H9 (cell line): ENCODE results near the gene BATF. TPM values are rescaled to one million over a fixed set of nuclear protein-coding genes. Genes with fewer than 3 reads are reported as not detected.

Experiments used
- DNase-seq: peaks from one replicate; pipeline ENCODE4 v3.0.0-alpha.2; 2017
- H2AFZ ChIP-seq: one replicate; pipeline ENCODE4 v1.6.1; 2013; ENCODE audit warnings: mild to moderate bottlenecking, low read length, control low read depth, moderate library complexity
- H2AK5ac ChIP-seq: 2 replicates; pipeline ENCODE4 v1.6.1; 2013; ENCODE audit warnings: low read length, control low read depth, mixed read lengths; ENCODE audit not compliant: insufficient read length
- H2BK120ac ChIP-seq: one replicate; pipeline ENCODE4 v1.6.1; 2013; ENCODE audit warnings: low read depth, mild to moderate bottlenecking, low read length, control low read depth, inconsistent platforms; ENCODE audit not compliant: poor library complexity, severe bottlenecking
- H2BK12ac ChIP-seq: 2 replicates; pipeline ENCODE4 v1.6.1; 2013; ENCODE audit warnings: low read length, control low read depth, mixed read lengths, low read depth; ENCODE audit not compliant: insufficient read length
- H2BK15ac ChIP-seq: 2 replicates; pipeline ENCODE4 v1.6.1; 2013; ENCODE audit warnings: low read depth, low read length, control low read depth
- H2BK20ac ChIP-seq: one replicate; pipeline ENCODE4 v1.6.1; 2013; ENCODE audit warnings: low read depth, mild to moderate bottlenecking, low read length, control low read depth, inconsistent platforms; ENCODE audit not compliant: poor library complexity, severe bottlenecking
- H2BK5ac ChIP-seq: 2 replicates; pipeline ENCODE4 v1.6.1; 2013; ENCODE audit warnings: low read length, control low read depth, mixed read lengths; ENCODE audit not compliant: insufficient read length
- H3K14ac ChIP-seq: 2 replicates; pipeline ENCODE4 v1.6.1; 2013; ENCODE audit warnings: low read length, control low read depth; ENCODE audit not compliant: insufficient read depth
- H3K18ac ChIP-seq: 2 replicates; pipeline ENCODE4 v1.6.1; 2013; ENCODE audit warnings: low read depth, mild to moderate bottlenecking, mixed read lengths, low read length, control low read depth; ENCODE audit not compliant: insufficient read length
- H3K23ac ChIP-seq: 2 replicates; pipeline ENCODE4 v1.6.1; 2013; ENCODE audit warnings: low read length, control low read depth, mixed read lengths, low read depth; ENCODE audit not compliant: insufficient read length
- H3K23me2 ChIP-seq: 2 replicates; pipeline ENCODE4 v1.6.1; 2013; ENCODE audit warnings: low read depth, mild to moderate bottlenecking, mixed read lengths, low read length, control low read depth; ENCODE audit not compliant: insufficient read length, poor library complexity, severe bottlenecking
- H3K27ac ChIP-seq: 2 replicates; pipeline ENCODE4 v1.5.1; 2013; ENCODE audit warnings: low read length, control low read depth, mixed read lengths, low read depth; ENCODE audit not compliant: insufficient read length
- H3K27me3 ChIP-seq: 2 replicates; pipeline ENCODE4 v1.6.1; 2013; ENCODE audit warnings: low read length, control low read depth, inconsistent platforms; ENCODE audit not compliant: insufficient read depth
- H3K4ac ChIP-seq: 2 replicates; pipeline ENCODE4 v1.6.1; 2013; ENCODE audit warnings: low read depth, mild to moderate bottlenecking, control low read depth, inconsistent platforms, low read length, moderate library complexity
- H3K4me1 ChIP-seq: 2 replicates; pipeline ENCODE4 v1.6.1; 2013; ENCODE audit warnings: low read length, control low read depth, inconsistent platforms; ENCODE audit not compliant: insufficient read depth
- H3K4me2 ChIP-seq: 2 replicates; pipeline ENCODE4 v1.6.1; 2013; ENCODE audit warnings: low read length, control low read depth, mixed read lengths; ENCODE audit not compliant: insufficient read length, insufficient read depth
- H3K56ac ChIP-seq: 2 replicates; pipeline ENCODE4 v1.6.1; 2013; ENCODE audit warnings: low read depth, mild to moderate bottlenecking, mixed read lengths, low read length, control low read depth; ENCODE audit not compliant: insufficient read length
- H3K79me1 ChIP-seq: 2 replicates; pipeline ENCODE4 v1.6.1; 2013; ENCODE audit warnings: low read depth, mild to moderate bottlenecking, moderate library complexity, low read length, control low read depth, inconsistent platforms; ENCODE audit not compliant: insufficient read depth, poor library complexity, severe bottlenecking
- H3K79me2 ChIP-seq: 2 replicates; pipeline ENCODE4 v1.6.1; 2013; ENCODE audit warnings: low read length, control low read depth, inconsistent platforms; ENCODE audit not compliant: insufficient read depth
- H3K9ac ChIP-seq: 2 replicates; pipeline ENCODE4 v1.6.1; 2013; ENCODE audit warnings: low read length, control low read depth, mixed read lengths; ENCODE audit not compliant: insufficient read length; ENCODE audit errors: extremely low read depth
- H3K9me3 ChIP-seq: one replicate; pipeline ENCODE4 v1.6.1; 2013; ENCODE audit warnings: low read depth, low read length, inconsistent platforms; ENCODE audit not compliant: control insufficient read depth
- H3T11ph ChIP-seq: one replicate; pipeline ENCODE4 v1.6.1; 2013; ENCODE audit warnings: mild to moderate bottlenecking, low read length, control low read depth, inconsistent platforms
- H4K20me1 ChIP-seq: one replicate; pipeline ENCODE4 v1.6.1; 2013; ENCODE audit not compliant: control insufficient read depth, insufficient read length, insufficient read depth
- H4K5ac ChIP-seq: 2 replicates; pipeline ENCODE4 v1.6.1; 2013; ENCODE audit warnings: low read depth, mild to moderate bottlenecking, mixed read lengths, low read length, control low read depth; ENCODE audit not compliant: insufficient read length
- H4K8ac ChIP-seq: replicated peaks from 2 replicates; pipeline ENCODE4 v1.6.1; 2013; ENCODE audit warnings: low read length, control low read depth, mixed read lengths, low read depth; ENCODE audit not compliant: insufficient read length
- H4K91ac ChIP-seq: 2 replicates; pipeline ENCODE4 v1.6.1; 2013; ENCODE audit warnings: low read depth, mild to moderate bottlenecking, moderate library complexity, mixed read lengths, low read length, control low read depth; ENCODE audit not compliant: insufficient read length
- H3K27ac Mint-ChIP-seq, 3 experiments: 2 replicates in 2 of 3; 3 replicates in 1 of 3; pipeline ENCODE4 v1.8.0; 2020 to 2021; ENCODE audit warnings: mixed read lengths in 3 of 3, mild to moderate bottlenecking in 1 of 3, moderate library complexity in 1 of 3
- H3K27me3 Mint-ChIP-seq: 2 replicates; pipeline ENCODE4 v1.8.0; 2021; ENCODE audit warnings: low read depth, mild to moderate bottlenecking, moderate library complexity, mixed read lengths
- H3K36me3 Mint-ChIP-seq, 3 experiments: 2 replicates in 2 of 3; 3 replicates in 1 of 3; pipeline ENCODE4 v1.8.0; 2020 to 2021; ENCODE audit warnings: low read depth in 3 of 3, mixed read lengths in 3 of 3; ENCODE audit not compliant: insufficient read depth in 1 of 3
- H3K4me1 Mint-ChIP-seq, 2 experiments: 2 replicates each; pipeline ENCODE4 v1.8.0; 2020; ENCODE audit warnings: mixed read lengths in 2 of 2
- H3K4me3 Mint-ChIP-seq, 2 experiments: 2 replicates in 1 of 2; 3 replicates in 1 of 2; pipeline ENCODE4 v1.8.0; 2020 to 2021; ENCODE audit warnings: mild to moderate bottlenecking in 2 of 2, mixed read lengths in 2 of 2, moderate library complexity in 1 of 2
- H3K9me3 Mint-ChIP-seq, 2 experiments: 2 replicates in 1 of 2; 3 replicates in 1 of 2; pipeline ENCODE4 v1.8.0; 2020; ENCODE audit warnings: mild to moderate bottlenecking in 2 of 2, mixed read lengths in 2 of 2, moderate library complexity in 1 of 2
- CTCF ChIP-seq: fragments of 200-600 bp; sonication (generic); conservative IDR thresholded peaks from 3 replicates; pipeline ENCODE4 v1.8.0; 2021; ENCODE audit warnings: antibody characterized with exemption, mild to moderate bottlenecking
- WGBS: extraction: QIAGEN DNeasy Blood & Tissue Kit; methylation state at CpG from one replicate; pipeline ENCODE4 v1.1.7; 2013; ENCODE audit warnings: missing lambda C conversion rate, low lambda C conversion rate, mixed read lengths; ENCODE audit not compliant: insufficient read length; ENCODE audit errors: extremely low coverage; 5-methylcytosine and 5-hydroxymethylcytosine counted together
- total RNA-seq: library from RNA; stranded (reverse); gene quantifications from 2 replicates; pipeline ENCODE4 v1.2.1, GENCODE V29; 2021

The BATF gene
- total RNA-seq, 1 experiment from 2014 or later = not detected

GRCh38 chr14:75484711-75485429, 37.4 kb upstream of the BATF start:
- Histone ChIP-seq H3K23me2 (no peaks in the 10 kb centered on the region), H3K27ac (no peak overlapping the region), H2BK15ac (no peak overlapping the region), H3K27me3 (no peaks in the 10 kb centered on the region), H4K8ac (no peak overlapping the region), H3K4ac (no peak overlapping the region), H2BK120ac (no peak overlapping the region), H3K79me1 (no peaks in the 10 kb centered on the region), H3K18ac (no peak overlapping the region), H3K4me1 (no peaks in the 10 kb centered on the region), H3K9me3 (no peaks in the 10 kb centered on the region), H2AFZ (no peak overlapping the region), H4K5ac (no peak overlapping the region), H3K23ac (no peak overlapping the region), H4K91ac (no peak overlapping the region), H2BK5ac (no peak overlapping the region), H3K14ac (no peak overlapping the region), H3T11ph (no peak overlapping the region), H3K4me2 (no peak overlapping the region), H2AK5ac (no peak overlapping the region), H2BK20ac (no peak overlapping the region), H4K20me1 (no peaks in the 10 kb centered on the region), H3K9ac (no peak overlapping the region), H3K56ac (no peak overlapping the region), H2BK12ac (no peak overlapping the region), H3K79me2 (no peaks in the 10 kb centered on the region)
- Mint-ChIP-seq H3K4me1 (peaks cover 9 to 14% of the 10 kb centered on the region in 2 experiments), H3K27me3 (no peaks in the 10 kb centered on the region; the same call in 1 of the 2 replicates), H3K9me3 (peaks cover 0 to 8% of the 10 kb centered on the region in 2 experiments; a peak in 1 of 5 replicates), H3K27ac (no peak overlapping the region), H3K36me3 (no peaks in the 10 kb centered on the region), H3K4me3 (no peak overlapping the region)
- no CpG with 5 or more reads among the region's 4 CpGs for WGBS
- TF ChIP-seq CTCF = no peak
- no peak for DNase-seq
